ENCODE data around the gene GALNT13.

The GALNT13 gene

DNA sequence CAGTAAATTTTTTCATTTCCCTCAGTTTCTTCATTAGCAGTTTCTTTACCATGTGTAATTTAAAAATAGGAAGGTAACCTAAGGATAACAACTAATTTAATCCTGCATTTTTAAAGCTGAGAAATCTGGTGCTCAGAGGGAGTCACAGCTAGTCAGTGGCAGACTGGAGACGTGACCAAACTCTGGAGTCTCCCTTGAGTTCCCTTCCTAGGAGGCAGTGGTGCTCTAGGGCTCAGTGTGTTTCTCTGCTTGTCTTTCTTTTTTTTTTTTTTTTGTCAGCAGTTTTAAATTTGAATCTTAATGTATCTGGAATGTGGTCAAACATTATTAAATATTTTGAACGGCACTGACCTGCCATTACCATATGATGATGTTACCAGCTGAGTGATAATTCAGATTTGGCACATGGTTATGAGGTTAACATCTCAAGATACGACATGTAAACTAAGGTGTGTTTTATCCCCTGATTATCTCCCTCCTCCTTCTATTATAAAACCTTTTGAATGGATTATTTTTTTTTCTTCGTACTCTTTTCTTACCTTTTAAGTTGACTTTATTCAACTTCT, 226.2 kb downstream of the GALNT13 start:
- no peak overlapping the region for H3K4me3 ChIP-seq (ENCODE audit: low read depth, low read length)

DNA sequence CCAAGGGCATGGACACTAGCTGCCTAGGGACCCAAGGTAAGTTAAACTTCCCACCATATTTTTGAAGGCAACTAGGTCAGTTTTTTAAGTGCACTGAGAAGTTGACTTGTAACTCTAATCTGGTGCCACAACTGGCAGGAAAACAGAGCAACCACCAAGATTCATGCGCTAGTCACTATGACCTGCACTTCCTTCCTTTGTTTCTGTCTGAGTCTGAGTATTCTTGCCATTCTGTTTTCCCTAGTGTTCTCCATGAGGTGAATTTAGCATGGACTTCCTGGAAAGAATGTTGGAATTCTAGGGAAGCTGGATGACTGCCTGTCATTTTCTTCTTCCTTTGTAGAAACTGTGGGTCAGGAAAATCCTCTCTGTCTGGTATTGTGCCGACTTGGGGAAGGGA, 249.0 kb downstream of the GALNT13 start:
- H3K4me3 ChIP-seq (ENCODE audit: low read depth, low read length), result no peak overlapping the region

DNA sequence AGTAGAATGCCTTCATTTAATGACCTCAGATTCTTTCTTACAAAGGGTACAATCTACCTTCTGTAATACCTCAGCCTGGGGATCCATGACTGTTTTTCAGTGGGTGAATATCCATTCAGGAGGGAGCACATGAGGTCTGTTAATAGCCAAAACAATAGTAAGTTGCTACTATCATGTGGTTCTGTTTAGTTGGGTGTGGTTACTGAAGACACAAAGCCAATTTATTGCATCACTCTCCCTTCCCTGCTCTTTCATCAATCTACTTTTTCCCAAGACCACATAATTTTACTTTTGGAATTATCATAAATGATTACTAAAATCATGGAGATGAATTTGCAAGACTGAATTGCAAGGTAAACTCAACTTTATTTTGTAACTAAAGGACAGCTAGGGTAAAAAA, 254.2 kb downstream of the GALNT13 start:
- no peak overlapping the region for H3K4me3 ChIP-seq (ENCODE audit: low read depth, low read length)

DNA sequence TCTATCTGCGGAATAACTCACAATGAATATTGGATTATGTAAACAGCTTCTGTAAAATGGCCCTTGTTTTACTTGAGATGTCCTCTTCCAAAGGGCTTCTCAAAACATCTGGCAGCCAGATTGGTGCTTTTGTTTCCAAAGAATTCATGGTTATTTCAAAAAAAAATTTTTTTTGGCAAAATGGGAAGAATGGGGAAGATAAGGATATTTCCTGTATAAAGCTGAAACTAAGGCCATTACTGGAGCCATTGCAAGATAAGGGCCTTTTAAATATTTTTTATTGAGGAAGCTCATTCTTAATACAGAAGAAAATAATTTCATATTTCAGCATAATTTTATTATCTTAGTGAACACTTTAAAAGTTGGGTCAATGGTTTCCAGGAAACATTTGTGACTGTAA, 259.1 kb downstream of the GALNT13 start:
- H3K4me3 ChIP-seq (ENCODE audit: low read depth, low read length), result no peak overlapping the region

DNA sequence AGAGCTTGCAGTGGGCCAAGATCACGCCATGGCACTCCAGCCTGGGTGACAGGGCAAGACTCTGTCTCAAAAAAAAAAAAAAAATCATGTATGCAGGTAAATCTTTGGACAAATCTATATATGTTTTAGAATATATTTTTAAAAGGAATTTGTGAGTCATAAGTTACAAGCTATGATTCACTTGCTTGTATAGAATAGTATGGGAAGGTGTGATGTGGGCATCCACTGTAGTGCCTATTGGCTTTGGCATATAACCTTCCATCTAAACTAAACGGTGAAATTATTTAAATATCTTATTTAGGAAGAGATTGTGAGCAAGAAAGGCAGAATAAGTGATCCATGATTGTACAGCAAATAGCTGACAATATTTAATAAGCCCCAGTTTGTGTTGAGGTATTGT, 261.1 kb downstream of the GALNT13 start:
- H3K4me3 ChIP-seq (ENCODE audit: low read depth, low read length), result no peak overlapping the region

DNA sequence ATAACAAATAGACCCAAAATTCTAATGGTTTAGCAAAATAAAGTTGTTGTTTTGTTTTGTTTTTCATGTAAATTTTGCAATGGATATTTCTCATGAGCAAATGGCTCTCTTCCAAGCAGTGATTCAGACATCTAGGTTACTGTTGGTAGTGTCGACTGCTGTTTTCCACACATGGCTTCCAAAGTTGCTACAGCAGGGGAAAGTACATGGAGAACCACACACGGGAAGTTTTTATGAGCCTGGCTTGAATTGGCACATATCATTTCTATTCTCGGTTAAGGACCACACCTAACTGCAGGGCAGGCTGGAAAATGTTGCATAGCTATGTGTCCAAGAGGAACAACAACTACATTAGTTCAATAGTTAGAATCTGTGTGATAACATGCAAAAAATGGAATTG, 262.1 kb downstream of the GALNT13 start:
- H3K4me3 ChIP-seq (ENCODE audit: low read depth, low read length), result no peak overlapping the region

DNA sequence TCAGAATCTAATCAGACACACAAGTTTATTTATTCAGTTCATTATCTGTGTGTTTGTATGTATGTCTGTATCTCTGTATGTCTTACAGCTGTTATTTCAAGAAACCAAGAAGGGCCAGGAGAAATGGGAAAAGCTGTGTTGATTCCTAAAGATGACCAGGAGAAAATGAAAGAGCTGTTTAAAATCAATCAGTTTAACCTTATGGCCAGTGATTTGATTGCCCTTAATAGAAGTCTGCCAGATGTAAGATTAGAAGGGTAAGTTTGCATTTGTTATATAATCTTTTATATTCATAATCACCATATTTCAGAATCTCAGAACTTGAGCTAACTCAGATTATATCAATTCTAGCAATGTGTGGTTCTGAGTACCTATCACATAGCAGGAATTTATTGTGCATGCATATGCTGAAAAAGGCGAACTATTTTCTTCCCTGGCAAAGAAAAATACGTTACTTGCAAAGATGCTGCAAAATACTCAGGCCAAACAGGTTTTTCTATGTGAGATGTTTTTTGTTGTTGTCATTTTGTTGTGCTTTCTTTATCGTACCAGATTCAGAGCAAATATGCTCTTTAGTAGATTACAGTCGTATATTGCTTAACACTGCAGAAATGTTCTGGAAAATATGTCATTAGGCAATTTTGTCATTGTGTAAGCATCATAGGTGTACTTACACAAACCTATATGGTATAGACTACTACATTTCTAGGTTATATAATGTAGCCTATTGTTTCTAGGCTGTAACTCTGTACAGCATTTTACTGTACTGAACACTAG, 268.7 kb downstream of the GALNT13 start:
- H3K4me3 ChIP-seq (ENCODE audit: low read depth, low read length), result no peak overlapping the region

DNA sequence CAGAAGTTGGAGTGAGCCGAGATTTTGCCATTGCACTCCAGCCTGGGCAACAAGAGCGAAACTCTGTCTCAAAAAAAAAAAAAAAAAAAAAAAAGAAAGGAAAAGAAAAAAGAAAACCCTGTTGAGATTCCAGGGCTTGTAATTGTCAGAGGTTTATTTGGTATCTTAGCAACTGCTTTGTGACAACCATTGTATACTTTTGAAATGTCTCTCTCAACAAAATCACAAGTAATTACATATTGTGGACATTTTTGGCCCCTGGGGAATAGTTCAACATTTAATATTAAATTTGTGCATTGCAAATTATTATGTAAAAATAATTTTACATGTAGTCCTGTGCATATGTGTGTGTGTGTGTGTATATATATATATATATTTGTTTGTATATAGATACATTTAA, 270.8 kb downstream of the GALNT13 start:
- no peak overlapping the region for H3K4me3 ChIP-seq (ENCODE audit: low read depth, low read length)

DNA sequence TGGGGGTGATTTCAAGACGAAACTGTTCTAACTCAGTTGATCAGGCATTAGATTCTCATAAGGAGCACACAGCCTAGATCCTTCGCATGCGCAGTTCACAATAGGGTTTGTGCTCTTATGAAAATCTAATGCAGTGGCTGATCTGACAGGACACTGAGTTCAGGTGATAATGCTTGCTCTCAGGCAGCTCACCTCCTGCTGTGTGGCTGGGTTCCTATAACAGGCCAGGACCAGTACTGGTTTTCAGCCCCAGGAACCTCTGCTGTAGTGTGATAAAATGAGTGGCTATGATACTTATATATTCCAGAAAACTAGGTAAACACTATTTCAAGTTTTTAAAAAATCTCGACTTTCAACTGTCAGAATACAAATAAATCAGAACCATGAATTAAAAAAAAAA, 271.4 kb downstream of the GALNT13 start:
- H3K4me3 ChIP-seq (ENCODE audit: low read depth, low read length), result no peak overlapping the region

DNA sequence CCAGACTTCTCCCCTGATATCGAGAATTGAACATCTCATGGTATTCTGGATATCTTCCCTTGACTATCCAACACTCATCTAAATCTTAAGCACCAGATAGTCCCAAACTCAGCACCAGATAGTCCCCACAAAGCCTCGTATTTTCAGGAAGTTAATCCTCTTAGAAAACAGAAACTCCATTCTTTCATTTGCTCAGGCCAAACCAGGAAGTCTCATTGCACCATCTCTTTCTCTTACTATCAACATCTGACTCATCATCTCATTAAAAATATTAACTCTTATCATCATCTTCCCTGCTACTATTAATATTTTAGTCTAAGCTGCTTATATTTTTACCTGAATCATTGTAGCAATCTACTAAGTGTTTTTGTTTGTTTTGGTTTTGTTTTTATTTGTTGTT, 286.4 kb downstream of the GALNT13 start:
- no peak overlapping the region for H3K4me3 ChIP-seq (ENCODE audit: low read depth, low read length)

DNA sequence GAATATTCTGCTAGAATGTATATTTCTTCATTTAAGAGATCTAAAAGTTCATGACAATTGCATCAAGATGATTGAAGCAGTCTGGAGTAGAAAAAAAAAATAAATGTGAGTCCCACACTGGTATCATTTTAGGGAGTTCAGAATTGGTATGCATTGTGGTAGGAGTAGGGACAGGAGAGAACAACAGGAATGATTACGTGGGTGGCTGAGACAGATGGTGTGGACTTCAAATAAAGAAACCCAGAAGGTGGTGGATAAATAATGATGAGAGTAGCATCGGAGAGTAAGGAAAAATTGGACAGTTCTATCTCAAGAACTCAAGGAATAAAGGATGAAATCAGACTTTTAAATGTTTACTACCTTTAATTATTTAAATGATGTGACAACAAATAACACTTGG, 289.6 kb downstream of the GALNT13 start:
- no peak overlapping the region for H3K4me3 ChIP-seq (ENCODE audit: low read depth, low read length)

DNA sequence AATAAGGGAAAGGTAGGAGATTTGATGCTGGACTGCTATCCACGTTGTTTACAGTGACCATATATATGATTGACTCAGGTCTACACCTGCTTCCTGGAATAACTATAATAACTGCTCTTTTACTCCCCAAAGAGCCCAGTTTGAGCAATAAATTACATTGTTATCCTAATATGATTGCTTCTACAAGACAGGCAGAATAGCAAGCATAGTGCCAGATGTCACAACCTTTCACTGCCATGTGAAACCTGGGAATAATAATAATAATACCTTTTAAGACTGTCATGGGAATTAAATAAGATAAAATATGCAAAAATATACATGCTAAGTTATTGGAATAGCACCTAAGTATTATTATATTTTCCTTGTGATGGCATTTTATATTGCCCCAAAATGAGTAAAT, 298.7 kb downstream of the GALNT13 start:
- H3K4me3 ChIP-seq (ENCODE audit: low read depth, low read length), result no peak overlapping the region

DNA sequence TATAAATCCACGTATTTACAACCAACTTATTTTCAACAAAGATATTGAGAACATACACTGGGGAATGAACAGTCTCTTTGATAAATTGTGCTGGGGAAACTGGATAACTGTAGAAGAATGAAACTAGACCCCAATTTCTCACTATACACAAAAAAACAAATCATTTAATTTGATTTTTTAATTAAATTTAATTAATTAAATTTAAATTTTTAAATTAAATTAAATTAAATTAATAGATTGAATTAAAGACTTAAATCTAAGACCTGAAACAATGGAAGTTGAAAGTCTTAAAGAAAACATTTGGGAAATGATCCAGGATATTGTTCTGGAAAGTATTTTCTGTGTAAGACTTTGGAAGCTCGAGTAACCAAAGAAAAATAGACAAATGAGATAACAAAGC, 301.4 kb downstream of the GALNT13 start:
- no peak overlapping the region for H3K4me3 ChIP-seq (ENCODE audit: low read depth, low read length)

DNA sequence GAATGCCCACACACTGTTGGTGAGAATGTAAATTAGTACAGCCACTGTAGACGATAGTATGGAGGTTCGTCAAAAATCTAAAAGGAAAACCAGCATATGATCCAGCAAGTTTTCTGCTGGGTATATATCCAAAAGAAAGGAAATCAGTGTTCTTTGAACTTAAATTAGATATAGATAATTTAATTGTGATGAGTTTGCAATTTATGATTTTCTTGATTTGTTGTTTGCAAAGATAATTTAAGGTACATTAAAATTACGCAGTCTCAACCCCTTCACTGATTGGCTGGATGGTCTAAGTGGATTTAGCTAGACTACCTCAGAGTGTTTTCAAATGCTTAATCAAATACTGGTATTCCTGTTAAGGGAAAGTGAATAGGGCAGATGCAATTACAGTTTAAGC, 302.2 kb downstream of the GALNT13 start:
- H3K4me3 ChIP-seq (ENCODE audit: low read depth, low read length), result no peak overlapping the region

DNA sequence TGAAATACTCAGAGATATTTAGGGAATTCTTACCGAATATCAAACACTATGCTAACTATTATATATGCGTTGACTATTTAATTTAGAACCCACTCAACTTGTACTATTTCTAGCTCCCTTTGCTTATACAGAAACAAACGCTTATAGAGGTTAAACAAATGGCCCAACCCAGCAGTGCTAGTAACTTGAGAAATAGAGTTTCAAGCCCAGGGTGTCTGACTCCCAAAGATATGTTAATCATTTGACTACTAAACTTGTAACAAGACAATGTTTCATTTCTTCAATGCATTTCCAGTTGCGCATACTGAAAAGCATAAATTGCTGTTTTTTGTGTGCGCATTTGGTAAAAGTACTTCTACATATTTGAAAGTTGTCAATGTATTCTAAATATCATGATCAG, 310.3 kb downstream of the GALNT13 start:
- no peak overlapping the region for H3K4me3 ChIP-seq (ENCODE audit: low read depth, low read length)

DNA sequence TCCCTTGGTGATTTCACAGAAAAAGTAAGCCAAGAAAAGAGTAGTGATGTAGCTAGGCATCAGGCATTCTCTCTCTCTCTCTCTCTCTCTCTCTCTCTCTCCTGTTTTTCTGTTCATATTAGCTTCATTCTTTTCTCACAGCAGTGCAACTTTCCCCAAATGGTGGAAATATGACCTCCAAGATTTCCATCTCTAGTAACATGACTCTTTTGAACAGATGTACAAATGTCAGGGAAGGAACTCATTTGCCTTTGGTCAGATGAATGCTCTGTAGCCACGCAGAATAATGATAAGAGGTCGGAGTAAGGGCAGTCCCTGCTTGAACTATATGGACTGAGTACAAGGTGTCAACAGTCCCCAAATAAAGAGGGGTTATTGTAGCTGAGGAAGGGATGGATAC, 316.2 kb downstream of the GALNT13 start:
- H3K4me3 ChIP-seq (ENCODE audit: low read depth, low read length), result no peak overlapping the region

DNA sequence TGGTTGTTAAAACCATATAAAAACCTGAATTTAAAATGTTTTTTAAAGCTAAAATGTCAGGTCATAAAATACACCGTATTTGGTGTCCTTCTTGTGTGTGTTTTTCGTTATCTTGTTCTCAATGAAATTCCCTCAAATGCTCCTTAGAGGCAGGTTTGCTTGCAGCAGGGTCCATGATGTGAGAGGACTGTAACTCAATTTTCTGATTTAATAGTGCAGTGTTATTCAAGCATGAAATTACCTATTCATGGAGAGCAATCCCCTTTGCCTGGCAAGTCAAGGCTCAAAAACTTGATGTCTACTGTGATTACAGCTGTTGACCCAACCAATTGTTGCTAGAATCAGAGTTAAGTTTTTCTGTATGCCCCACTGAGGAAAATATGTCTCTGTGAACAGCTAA, 318.2 kb downstream of the GALNT13 start:
- no peak overlapping the region for H3K4me3 ChIP-seq (ENCODE audit: low read depth, low read length)

DNA sequence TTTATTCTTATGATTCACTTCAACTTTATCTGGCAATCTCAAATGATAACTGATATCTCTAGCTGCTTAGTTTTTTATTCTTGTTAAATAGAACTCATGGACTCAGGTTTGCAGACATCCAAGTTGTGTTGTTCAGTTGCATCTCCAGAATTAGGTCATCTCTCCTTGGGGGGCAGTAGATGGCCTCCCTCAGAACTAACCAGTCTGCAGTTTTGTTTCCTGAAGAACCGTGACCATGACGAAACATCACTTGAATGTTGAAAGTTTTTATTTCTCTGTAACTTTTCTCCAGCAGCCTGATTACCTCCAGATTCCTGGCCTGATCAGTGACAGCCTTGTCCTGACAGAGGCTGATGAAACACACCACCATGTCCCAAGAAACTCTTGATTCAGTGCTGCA, 321.5 kb downstream of the GALNT13 start:
- no peak overlapping the region for H3K4me3 ChIP-seq (ENCODE audit: low read depth, low read length)

DNA sequence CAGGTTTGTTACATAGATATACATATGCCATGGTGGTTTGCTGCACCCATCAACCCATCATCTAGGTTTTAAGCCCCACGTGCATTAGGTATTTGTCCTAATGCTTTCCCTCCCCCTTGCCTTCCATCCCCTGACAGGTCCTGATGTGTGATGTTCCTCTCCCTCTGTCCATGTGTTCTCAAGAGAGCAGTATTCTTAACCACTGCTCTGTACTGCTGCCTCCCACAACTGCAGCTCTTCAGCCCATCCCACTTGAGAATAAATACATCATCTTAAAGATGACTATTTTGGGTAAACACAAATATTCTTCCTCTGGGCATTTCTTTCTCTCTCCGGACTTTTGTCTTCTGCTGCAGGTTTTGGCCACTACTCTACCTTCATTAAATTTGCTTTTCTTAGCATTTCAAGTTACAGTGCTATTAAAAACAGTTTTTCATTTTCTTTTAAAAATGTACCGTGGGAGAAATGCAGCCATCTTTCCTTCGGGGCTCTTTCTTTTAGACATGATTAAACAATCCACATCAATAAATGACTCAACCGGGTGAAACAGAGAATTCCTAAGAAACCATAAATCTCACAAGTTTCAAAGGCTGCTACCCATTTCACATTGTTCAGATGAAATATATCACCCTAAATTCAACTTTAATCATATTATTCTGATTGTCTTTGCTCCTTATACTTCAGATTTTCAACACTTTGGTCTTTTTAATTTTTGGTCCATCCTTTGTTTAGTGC, 323.4 kb downstream of the GALNT13 start:
- no peak overlapping the region for H3K4me3 ChIP-seq (ENCODE audit: low read depth, low read length)

DNA sequence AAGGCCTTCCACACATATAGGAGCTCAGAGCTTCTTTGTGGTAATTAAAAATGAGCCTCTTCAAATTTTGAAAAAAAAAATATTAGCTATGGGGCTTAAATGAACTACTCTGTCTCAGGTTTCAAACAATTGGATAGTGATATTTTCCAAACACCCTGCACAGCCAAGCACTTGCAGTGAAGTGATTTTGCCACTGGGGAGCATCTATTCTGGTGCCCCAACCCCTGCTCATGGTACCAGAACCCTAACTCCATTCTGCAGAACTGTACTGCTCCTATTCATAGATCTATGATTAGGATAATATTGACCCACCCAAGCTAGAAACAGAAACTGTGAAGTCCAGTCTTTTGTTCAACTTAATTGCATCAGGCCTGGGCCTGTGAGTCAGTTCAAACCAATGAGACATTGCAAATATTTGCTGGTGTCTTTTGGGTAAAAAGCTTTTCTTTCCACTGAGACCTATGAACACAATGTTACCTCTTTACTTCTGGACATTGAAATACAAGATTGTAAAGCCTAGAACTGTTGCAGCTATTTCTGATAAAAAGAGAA, 324.0 kb downstream of the GALNT13 start:
- H3K4me3 ChIP-seq (ENCODE audit: low read depth, low read length), result no peak overlapping the region

DNA sequence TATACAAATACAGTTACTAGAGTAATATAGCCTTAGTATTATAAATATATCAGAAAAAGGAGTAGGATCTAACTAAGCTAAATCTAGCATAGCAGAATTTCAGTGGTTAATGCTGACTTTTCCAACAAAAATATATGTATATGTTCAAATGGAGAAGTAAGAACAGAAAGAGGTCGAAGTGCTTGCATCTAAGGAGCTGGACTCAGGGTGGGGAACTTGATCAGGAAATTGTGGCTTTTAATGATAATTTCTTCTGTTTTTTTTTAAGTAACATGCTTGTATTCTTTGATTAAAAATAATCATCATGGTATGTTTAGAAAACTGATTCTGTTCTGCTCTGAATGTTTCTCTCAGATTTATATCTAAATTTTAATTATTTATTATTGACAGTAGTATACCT, 327.1 kb downstream of the GALNT13 start:
- no peak overlapping the region for H3K4me3 ChIP-seq (ENCODE audit: low read depth, low read length)

DNA sequence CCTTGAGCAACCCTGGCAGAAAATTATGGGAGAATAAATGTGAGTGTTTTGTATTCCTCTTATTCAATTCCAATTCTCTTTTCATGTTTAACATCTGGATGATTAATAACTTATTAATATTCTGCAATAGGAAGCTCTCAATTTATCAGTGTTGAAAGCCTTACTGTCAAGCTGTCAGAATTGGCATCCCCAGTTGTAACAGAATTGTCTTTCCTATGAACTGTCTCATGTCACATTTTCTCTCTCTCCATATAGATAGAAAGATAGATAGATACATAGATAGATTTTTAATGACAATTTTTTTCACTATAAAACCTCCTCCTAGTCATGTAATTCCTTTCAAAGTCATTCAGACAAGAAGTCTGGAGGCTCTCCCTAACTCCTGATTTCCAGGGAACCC, 331.5 kb downstream of the GALNT13 start:
- no peak overlapping the region for H3K4me3 ChIP-seq (ENCODE audit: low read depth, low read length)
